ENCODE results near the gene ZCCHC17.
"Not testable (repeated sequence)": the region's sequence is repeated elsewhere in the genome, so short reads cannot be mapped to it uniquely, and the experiment has no call there.

ZCCHC17 gene, protein sequence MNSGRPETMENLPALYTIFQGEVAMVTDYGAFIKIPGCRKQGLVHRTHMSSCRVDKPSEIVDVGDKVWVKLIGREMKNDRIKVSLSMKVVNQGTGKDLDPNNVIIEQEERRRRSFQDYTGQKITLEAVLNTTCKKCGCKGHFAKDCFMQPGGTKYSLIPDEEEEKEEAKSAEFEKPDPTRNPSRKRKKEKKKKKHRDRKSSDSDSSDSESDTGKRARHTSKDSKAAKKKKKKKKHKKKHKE

DNA sequence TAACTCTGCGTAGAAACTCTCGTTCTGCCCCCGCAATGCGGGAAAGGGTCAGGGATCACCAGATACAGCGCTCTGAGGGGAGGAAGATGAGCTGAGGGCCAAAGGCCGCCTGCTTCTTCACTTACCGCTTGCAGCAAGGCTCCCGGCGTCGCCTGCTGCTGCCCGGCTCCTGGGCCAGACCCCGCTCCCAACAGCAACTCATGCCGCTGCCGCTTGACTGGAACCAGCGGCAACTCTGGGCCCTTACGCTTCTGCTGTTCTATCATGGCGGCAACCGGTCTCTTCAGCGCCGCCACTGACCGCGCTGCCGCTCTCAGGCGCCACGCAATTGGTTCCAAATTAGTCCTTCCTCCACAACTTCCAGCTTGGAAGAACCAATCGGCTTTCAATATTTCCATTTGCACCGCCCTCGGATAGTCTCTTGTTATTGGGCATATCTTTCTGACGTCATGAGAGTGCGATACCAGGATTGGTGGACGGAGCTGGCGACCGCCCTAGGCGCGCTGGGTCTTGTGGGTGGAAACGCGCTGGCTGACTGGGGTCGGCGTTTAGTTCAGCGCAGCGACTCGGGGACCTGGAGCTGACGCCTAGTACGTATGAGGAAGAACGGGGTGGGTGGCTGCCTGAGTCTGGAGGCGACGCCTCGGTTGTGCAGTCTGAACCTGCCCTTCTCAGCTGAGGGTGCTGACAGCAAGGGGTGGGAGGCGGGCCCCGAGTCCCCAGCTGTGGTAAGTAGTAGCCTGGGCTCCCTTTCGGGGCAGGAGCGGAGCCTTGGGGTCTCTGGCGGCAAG is at the start of gene ZCCHC17, which contains the start of gene SNRNP40:
ZCCHC17 (plus strand) TSS at position 547 of the 791 bp plus-strand sequence. CDS start 13,067 bp downstream, outside the sequence.
SNRNP40 (minus strand) TSS at position 303 of the 791 bp plus-strand sequence; CDS start at position 266, 37 bp downstream.
- peak; percentile 63 to 98 (median 92) for DNase-seq

DNA sequence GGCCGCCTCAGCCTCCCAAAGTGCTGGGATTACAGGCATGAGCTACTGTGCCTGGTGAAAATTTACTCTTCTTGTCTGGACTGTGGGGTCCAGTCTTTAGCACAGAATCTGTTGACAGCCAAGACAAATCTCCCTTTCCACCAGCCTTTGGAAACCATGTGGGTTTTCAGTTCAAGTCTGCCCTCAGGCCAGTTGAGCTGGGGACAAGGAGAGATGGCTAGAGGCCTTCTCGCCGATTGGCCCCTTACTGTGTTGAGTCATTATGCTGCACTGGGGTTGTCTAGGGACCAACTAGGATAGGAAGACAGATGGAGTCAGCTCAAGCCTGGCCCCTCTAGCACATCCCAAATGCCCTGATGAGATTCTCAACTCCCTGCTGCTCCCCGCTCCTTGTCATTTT is 48.6 kb upstream of the ZCCHC17 start:
- no peak for DNase-seq

DNA sequence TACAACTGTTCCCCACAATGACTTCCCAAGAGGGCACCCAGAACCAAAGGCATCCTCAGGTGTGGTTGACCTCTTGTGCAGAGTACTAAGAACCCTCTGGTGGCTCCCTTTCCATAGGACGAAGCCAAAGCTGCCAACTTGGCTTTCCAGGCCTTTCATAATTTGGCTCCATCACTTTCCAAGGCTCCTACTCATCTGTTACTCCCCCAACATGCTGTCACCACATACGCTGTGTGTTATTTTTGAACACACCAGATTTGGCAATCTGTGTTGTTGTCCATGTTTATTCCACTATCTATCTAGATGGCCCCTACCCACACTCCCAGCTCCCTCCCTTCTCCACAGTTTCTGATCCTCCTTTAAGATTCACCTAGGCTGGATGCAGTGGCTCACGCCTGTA is 47.0 kb upstream of the ZCCHC17 start:
- DNase-seq, result peak in 1 of 14 donors; percentile 88

DNA sequence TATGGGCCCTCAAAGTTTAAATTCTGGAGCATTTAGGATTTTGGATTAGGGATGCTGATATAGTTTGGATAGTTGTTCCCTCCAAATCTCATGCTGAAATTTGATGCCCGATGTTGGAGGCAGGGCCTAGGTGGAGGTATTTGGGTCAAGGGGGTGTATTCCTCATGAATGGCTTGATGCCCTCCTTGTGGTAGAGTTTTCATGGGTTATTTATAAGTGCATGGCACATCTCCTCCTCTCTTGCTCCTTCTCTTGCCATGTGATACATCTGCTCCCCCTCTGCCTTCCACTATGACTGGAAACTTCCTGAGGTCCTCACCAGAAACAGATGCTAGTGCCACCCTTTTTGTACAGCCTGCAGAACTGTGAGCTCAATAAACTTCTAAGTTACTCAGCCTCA is 39.6 kb upstream of the ZCCHC17 start:
- DNase-seq, result no peak

DNA sequence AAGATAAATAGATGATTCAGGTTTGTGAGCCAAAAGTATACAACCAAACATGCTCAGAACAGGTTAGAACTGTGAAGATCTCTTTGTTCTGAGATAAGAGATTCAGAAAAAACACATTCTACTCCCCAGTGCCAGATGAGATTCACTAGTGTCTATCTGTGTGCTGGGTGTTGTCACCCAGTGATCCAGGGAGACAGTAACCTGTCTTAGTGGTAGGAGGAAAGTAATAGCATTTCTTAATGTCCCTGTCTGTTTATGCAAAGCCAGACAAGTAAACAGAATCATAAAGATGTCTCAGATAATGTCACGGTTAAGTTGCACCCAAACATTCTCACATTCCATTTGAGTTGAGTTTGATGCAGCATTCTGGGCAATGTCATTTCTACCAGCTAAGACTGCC is 38.3 kb upstream of the ZCCHC17 start:
- no peak for DNase-seq

DNA sequence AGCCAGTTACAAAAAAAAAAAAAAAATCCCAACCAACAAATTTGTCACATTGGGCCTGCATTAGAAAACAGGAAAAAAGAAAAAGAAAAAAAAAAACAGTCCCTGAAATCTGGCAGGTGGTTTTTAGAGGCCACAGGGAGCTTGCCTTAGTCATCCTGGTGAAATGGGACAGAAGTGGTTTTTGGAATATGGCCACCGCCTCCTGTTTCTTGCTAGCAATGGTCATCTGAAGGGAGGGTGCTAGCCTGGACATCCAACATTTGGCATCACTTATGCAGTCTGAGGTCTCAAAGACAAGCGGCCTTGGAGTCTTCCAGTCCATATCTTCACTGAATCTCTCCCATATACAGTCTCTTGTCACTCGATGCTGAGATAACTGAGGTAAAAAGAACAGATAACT is 37.1 kb upstream of the ZCCHC17 start:
- peak in 1 of 14 donors; percentile 89 for DNase-seq

DNA sequence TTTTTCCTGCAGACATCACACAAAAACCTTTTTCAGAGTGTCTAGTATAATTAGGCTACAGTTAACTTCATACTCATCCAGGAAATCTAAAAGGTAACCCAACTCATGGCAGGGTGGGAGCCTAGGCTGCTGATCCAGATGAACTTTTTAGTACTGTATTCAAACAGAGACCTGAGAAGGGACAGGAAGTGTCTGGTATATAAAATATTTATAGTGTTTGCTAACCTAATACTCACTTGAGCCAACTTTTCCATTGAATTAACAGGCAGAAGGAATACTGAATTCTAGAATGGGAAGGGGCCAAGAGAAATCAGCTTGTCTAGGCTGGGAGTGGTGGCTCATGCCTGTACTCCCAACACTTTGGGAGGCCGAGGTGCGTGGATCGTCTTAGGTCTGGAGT is 34.9 kb upstream of the ZCCHC17 start:
- no peak for DNase-seq

DNA sequence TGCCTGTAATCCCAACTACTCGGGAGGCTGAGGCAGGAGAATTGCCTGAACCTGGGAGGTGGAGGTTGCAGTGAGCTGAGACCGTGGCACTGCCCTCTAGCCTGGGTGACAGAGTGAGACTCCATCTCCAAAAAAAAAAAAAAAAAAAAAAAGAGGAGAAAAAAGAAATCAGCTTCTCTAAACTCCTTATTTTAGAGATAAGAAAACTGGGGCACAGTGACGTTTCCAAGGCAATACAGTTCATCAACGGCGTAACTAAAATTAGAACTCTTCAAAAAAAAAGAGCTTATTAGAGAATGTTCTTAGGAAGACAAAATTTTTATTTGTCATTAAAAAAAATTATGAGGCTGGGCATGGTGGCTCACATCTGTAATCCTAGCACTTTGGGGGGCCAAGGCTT is 34.4 kb upstream of the ZCCHC17 start:
- not testable (repeated sequence) for DNase-seq

DNA sequence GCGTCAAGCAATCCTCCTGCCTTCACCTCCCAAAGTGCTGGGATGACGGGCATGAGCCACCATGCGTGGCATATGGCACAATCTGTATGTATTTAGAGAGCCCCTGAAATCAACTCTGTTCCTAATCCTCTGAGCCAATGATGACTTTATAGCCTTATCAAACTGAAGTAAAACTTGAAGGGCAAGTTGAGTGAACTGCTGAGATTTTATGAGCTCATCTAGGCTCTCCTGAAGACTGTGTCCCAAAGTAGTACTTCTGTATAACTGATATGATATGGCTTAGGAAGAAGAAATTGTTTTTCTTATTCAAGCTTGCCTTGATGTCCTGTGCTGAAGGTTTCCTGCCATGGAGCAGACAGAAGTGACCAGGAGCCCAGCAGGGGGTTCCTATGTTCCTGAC is 33.4 kb upstream of the ZCCHC17 start:
- DNase-seq, result no peak

DNA sequence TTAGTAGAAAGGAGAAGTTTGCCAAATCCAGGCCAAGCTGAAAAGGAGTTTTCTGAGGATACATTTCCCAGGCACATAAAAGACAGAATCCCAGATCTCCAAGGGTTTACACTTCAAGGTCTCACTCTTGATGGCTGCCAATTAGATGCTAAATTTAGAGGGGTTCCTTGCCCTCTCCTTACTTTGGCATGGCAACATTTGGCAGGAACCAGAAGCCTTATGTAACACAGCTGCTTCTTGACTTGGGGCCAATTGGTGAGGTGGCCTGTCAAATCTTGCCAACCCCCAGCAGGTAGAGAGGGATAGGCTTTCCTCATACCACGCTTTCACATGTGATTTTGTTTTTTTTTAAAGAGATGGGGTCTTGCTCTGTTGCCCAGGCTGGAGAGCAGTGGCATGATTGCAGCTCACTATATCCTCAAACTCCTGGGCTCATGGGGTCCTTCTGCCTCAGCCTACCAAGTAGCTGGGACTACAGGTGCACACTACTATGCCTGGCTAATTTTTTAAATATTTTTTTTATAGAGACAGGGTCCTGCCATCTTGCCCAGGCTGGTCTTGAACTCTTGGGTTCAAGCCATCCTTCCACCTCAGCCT is 31.9 kb upstream of the ZCCHC17 start:
- peak in 3 of 14 donors; percentile 5 to 89 (median 15) for DNase-seq

DNA sequence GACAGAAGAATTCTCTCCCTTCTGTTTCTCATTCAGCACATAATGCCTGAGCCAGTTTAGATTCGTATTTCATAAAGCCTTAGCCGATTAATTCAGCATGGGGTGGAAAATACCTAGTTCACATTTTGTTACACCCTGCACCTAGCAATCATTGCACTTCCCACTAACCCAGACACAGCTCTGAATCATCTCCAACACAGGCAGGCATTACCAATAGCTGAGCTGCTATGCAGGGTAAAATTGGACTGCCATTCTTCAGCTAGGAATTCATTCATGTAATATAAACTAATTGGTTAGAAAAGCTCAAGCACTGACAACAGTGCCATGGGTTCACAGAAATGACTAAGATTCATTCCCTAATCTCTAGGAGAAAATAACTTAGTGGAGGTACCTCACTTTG is 30.3 kb upstream of the ZCCHC17 start:
- DNase-seq, result peak in 1 of 14 donors; percentile 25

DNA sequence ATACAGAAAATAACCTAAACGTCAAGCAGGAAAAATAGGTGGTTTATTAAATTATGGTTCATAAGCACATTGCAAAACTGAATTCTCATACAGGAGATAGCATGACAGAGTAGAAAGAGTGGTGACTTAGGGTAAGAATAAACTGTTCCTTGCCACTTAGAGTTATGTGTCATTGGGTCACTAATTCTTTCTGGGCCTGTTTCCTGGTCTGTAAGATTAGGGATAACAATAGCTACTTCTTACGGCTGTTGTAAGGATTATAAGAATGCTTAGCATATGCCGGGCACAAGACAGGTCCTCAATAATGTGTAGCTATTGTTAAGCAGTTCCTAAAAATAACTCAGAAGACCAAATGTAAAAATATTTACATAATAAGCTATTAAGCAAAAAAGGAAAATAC is 24.5 kb upstream of the ZCCHC17 start:
- no peak for DNase-seq

DNA sequence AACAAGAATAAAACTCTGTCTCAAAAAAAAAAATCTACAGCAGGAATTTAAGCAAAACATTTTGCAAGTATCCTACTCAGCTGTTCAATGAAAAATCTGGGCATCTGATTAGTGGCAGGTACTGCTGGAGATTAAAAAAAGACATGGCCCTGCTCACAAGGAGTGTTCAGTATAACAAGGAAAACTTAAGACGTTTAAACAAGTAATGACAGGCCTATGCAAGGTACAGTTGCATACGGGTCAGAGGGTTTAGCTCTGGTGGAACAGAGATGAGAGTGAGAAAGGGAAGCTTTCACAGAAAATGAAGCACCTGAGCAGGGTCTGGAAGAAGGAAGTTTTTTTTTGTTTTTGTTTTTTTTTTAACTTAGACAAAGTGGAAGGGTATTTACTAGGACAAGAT is 23.2 kb upstream of the ZCCHC17 start:
- no peak for DNase-seq

DNA sequence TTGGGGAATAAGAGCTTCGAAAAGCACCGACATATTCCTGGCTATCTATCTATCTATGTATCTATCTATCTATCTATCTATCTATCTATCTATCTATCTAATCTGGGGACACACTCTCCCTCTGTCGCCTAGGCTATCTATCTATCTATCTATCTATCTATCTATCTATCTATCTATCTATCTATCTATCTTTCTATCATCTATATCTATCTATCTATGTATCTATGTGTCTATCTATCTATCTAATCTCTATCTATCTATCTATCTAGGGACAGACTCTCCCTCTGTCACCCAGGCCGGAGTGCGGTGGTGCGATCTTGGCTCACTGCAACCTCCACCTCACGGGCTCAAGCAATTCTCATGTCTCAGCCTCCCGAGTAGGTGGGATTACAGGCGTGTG is 14.4 kb upstream of the ZCCHC17 start:
- not testable (repeated sequence) for DNase-seq

DNA sequence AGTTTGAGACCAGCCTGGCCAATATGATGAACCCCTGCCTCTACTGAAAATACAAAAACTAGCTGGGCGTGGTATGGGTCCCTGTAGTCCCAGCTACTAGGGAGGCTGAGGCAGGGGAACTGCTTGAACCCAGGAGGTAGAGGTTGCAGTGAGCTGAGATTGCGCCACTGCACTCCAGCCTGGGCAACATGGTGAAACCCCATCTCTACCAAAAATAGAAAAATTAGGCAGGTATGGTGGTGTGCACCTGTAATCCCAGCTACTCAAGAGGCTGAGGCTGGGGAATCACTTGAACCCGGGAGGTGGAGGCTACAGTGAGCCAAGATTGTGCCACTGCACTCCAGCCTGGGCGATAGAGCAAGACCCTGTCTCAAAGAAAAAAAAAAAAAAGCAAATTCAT is 9.0 kb upstream of the ZCCHC17 start:
- DNase-seq, result not testable (repeated sequence)

DNA sequence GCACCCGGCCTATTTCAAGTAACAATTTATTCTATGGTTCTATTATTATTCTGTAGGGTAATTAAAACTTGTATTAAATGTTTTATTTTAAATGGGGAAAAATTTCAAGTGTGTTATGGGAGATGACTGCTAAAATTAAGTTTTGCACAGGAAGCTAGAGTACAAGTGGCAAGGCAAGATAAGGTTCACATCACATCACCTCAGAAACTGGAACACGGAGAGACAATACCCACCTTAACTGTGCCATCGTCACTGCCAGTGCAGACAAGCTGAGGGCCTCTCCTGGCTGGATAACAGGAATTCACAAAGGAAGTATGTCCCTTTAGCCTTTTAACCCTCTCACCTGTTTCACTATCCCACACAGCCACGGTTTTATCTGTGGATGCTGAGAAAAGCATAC is 7.8 kb upstream of the ZCCHC17 start:
- no peak for DNase-seq

DNA sequence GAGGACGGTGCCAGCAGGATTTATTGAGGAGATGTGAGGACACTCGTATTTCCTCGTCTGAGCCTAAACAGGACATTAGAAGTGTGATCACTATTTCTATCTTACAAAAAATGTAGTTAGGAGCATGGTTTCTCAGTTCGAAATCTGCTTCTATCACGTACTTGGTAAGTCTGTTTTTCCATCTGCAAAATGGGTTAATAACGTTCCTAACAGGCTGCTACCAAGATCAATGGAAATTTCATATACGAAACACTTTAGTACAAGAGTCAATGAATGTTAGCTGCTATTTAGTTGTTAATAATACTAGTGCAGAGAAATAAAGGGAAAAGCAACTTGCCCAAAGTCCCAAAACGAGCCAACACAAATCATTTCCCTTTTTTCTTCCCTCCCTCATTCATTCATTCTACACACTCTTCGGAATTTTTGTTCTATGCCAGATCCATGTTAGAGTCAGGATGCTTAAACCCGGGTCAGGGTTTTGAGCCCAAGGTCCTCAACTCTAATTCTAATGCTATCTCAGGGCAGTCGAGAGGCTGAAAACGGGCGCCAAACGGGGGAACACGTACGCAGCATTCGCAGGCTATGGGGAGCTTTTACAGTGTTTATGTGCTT is 852 bp upstream of the ZCCHC17 start:
- DNase-seq, result no peak

DNA sequence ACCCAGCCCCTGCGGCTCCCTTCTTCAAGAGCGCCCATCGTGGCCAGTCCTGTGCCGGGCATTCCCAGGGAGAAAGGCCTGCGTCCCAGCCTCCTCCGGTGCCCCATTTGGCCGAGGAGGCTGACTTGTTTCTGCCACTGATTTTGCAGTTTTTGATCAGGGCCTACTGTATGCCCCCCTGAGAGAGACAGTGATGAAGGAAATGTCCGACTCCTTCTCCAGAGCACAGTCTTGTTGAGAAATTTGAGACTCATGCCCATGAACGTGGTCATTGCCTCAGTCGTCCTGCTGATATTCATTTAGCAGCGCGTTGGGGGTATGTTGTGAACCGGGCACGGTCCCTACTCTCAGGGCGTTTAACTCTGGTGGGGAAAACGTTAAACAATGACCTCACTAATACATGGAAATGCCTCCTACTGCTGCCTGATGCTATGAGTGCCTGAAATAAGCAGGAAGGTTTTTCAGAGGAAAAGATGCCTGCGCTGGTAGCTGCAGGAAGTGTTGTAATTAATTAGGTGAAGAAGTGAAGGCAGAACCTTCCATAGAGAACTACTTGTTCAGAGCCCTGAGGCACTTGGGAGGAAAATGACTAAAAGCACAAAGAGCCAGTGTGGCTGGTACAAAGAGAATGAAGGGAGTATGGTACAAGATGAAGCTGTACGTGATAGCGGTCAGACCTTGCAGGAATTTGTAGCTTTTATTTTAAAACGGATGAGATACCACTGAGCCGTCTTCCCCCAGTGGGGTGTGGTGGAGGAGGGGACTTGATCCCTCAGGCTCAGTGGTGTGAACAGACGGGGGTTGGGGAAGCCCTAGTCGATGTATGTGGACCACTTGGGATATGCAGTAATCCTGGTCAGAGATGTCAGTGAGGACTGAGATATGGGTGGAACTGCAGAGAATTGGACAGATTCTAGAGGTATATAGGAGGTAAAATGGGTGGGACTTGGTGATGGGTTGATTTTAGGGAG is 730 bp downstream of the ZCCHC17 start:
- DNase-seq, result peak in 2 of 14 donors; percentile 35 to 58

DNA sequence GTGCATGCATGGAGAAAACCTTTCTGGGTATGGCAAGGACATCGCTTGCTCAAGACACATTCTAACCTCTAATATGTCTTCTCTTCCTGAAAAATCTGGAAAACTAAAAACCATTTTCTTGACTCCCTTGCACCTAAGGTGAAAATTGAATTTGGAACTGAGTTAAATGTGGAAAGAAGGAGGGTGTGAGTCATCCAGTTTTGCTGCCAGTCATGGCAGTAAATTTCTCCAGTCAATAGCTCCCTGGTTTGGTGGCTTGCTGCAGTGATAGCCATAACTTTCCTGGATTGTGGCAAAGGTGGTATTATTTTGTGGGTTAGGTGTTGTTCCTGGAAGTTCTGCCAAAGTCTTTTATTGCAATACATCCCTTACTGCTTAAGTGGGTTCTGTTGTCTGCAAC is 2.5 kb downstream of the ZCCHC17 start:
- no peak for DNase-seq

DNA sequence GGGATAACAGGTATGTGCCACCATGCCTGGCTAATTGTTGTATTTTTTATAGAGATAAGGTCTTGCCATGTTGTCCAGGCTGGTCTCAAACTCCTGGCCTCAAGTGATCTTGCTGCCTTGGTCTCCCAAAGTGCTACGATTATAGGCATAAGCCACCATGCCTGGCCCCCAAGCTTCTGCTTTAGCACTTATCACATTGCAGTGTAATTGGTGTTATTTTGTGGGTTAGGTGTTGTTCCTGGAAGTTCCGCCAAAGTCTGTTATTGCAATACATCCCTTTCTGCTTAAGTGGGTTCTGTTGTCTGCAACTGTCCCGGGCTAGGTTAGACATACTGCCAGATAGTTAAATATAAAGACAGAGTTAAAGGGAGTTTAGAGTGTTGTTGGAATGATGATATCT is 3.4 kb downstream of the ZCCHC17 start:
- no peak for DNase-seq

DNA sequence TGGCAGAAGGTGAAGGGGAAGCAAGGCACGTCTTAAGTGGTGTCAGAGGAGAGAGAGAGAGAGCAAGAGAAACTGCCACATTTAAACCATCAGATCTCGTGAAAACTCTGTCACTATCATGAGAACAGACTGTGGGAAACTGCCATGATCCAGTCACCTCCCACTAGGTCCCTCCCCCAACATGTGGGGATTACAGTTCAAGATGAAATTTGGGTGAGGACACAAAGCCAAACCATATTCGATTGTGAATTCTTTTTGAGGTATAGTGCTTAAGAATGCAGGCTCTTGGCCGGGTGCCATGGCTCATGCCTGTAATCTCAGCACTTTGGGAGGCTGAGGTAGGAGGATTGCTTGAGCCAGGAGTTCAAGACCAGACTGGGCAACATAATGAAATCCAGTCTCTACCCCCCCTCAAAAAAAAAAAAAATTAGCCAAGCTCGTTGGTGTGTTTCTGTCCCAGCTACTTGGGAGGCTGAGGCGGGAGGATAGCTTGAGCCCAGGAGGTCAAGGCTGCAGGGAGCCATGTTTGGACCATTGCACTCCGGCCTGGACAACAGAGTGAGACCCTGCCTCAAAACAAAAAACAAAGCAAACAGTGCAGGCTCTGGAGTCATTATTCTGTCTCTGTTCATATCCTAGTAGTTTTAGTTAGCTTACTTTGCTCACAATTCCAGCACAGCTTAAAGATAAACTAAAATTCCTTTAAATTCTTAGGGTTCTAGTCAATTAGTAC is 6.0 kb downstream of the ZCCHC17 start:
- no peak for DNase-seq
